IMR-90 (cell line): ENCODE data around the gene OSTC. TPM values are rescaled to one million over a fixed set of nuclear protein-coding genes. Genes with fewer than 3 reads are reported as not detected.

Source experiments
- ATAC-seq: fragments of 200-7000 bp; cut with Tn5 transposase; 2 replicates; pipeline ENCODE4 v1.9.1; 2020; ENCODE audit warnings: low read depth, mild to moderate bottlenecking, moderate library complexity
- BruUV-seq: library from RNA; stranded (reverse); fragments of 400-500 nt; replicated peaks from 2 replicates; lab custom pipeline; 2021; lab: Mats Ljungman, UMichigan
- CTCF ChIA-PET: fragments of 300-600 bp; formaldehyde crosslinking; extraction: SDS; loops from one replicate; lab custom pipeline; 2021; ENCODE audit warnings: antibody characterized with exemption; lab: Yijun Ruan, JAX
- POLR2A ChIA-PET: fragments of 300-600 bp; sonication (Branson Sonifier 250); formaldehyde crosslinking; loops from one replicate; lab custom pipeline; 2022; ENCODE audit warnings: antibody characterized with exemption; ENCODE audit not compliant: unreplicated experiment; lab: Charles Lee
- DNase-seq: peaks from one replicate; pipeline ENCODE4 v3.0.0; 2013
- H2AFZ ChIP-seq: replicated peaks from 2 replicates; pipeline ENCODE3; 2013; ENCODE audit warnings: low read length, mild to moderate bottlenecking; ENCODE audit not compliant: poor library complexity
- H2AK5ac ChIP-seq: 2 replicates; pipeline ENCODE4 v1.6.1; 2013; ENCODE audit warnings: low read depth, low read length, inconsistent platforms
- H2AK9ac ChIP-seq: replicated peaks from 2 replicates; pipeline ENCODE3; 2013; ENCODE audit warnings: mild to moderate bottlenecking, low read depth, low read length, moderate library complexity; ENCODE audit not compliant: poor library complexity
- H2BK120ac ChIP-seq: 2 replicates; pipeline ENCODE4 v1.6.1; 2013; ENCODE audit warnings: low read depth, low read length, inconsistent platforms
- H2BK15ac ChIP-seq: 3 replicates; pipeline ENCODE4 v1.6.1; 2013; ENCODE audit warnings: low read depth, low read length, inconsistent platforms
- H2BK20ac ChIP-seq: 2 replicates; pipeline ENCODE4 v1.6.1; 2013; ENCODE audit warnings: low read depth, mild to moderate bottlenecking, inconsistent platforms, low read length, moderate library complexity
- H2BK5ac ChIP-seq: 2 replicates; pipeline ENCODE4 v1.6.1; 2013; ENCODE audit warnings: mild to moderate bottlenecking, low read depth, low read length, inconsistent platforms; ENCODE audit not compliant: poor library complexity, severe bottlenecking
- H3K14ac ChIP-seq: replicated peaks from 2 replicates; pipeline ENCODE4 v1.6.1; 2013; ENCODE audit warnings: low read depth, low read length, inconsistent platforms
- H3K18ac ChIP-seq: 2 replicates; pipeline ENCODE4 v1.6.1; 2013; ENCODE audit warnings: low read depth, low read length, control low read depth
- H3K23ac ChIP-seq: 2 replicates; pipeline ENCODE4 v1.6.1; 2013; ENCODE audit warnings: low read depth, low read length, inconsistent platforms
- H3K27ac ChIP-seq: 2 replicates; pipeline ENCODE4 v1.5.1; 2013; ENCODE audit warnings: mild to moderate bottlenecking, control low read depth, low read length; ENCODE audit not compliant: insufficient read depth
- H3K27me3 ChIP-seq: 2 replicates; pipeline ENCODE4 v1.6.1; 2013; ENCODE audit warnings: low read length; ENCODE audit not compliant: control insufficient read depth, insufficient read depth
- H3K36me3 ChIP-seq: 2 replicates; pipeline ENCODE4 v1.6.1; 2013; ENCODE audit warnings: low read length, mixed read lengths; ENCODE audit not compliant: control insufficient read depth, insufficient read depth
- H3K4ac ChIP-seq: 2 replicates; pipeline ENCODE4 v1.6.1; 2013; ENCODE audit warnings: low read depth, low read length, inconsistent platforms
- H3K4me1 ChIP-seq: 2 replicates; pipeline ENCODE4 v1.6.1; 2013; ENCODE audit warnings: low read length, mixed read lengths; ENCODE audit not compliant: control insufficient read depth, insufficient read depth
- H3K4me2 ChIP-seq: 2 replicates; pipeline ENCODE4 v1.6.1; 2013; ENCODE audit warnings: low read depth, mild to moderate bottlenecking, control low read depth, low read length, moderate library complexity
- H3K4me3 ChIP-seq: 2 replicates; pipeline ENCODE4 v1.5.1; 2013; ENCODE audit warnings: low read depth, mild to moderate bottlenecking, control low read depth, low read length, moderate library complexity; ENCODE audit not compliant: insufficient read depth
- H3K56ac ChIP-seq: 2 replicates; pipeline ENCODE4 v1.6.1; 2013; ENCODE audit warnings: low read length, inconsistent platforms; ENCODE audit not compliant: insufficient read depth; ENCODE audit errors: extremely low read depth
- H3K79me1 ChIP-seq, 2 experiments: 2 replicates each; pipeline ENCODE4 v1.6.1; 2013; ENCODE audit warnings: low read length in 2 of 2, inconsistent platforms in 1 of 2, low read depth in 1 of 2
- H3K9ac ChIP-seq: 2 replicates; pipeline ENCODE4 v1.6.1; 2013; ENCODE audit warnings: low read depth, low read length, control low read depth
- H3K9me1 ChIP-seq: 2 replicates; pipeline ENCODE4 v1.6.1; 2013; ENCODE audit warnings: low read length, inconsistent platforms; ENCODE audit not compliant: insufficient read depth
- H3K9me3 ChIP-seq: 2 replicates; pipeline ENCODE4 v1.6.1; 2013; ENCODE audit warnings: low read length; ENCODE audit not compliant: control insufficient read depth, insufficient read depth
- H4K20me1 ChIP-seq: 2 replicates; pipeline ENCODE4 v1.6.1; 2013; ENCODE audit warnings: low read length, inconsistent platforms; ENCODE audit not compliant: insufficient read depth
- H4K5ac ChIP-seq: 2 replicates; pipeline ENCODE4 v1.6.1; 2013; ENCODE audit warnings: mild to moderate bottlenecking, low read depth, low read length, control low read depth
- H4K8ac ChIP-seq, 2 experiments: 2 replicates each; pipeline ENCODE4 v1.6.1; 2013; ENCODE audit warnings: low read depth in 2 of 2, low read length in 2 of 2, control low read depth in 1 of 2, inconsistent platforms in 1 of 2
- H4K91ac ChIP-seq: 2 replicates; pipeline ENCODE4 v1.6.1; 2013; ENCODE audit warnings: low read depth, low read length, inconsistent platforms; ENCODE audit not compliant: insufficient read depth
- BHLHE40 ChIP-seq: fragments of 150-350 bp; IDR thresholded peaks from 2 replicates; pipeline ENCODE4 v1.6.1; 2016; ENCODE audit warnings: mild to moderate bottlenecking, low read depth, low read length
- CEBPB ChIP-seq: IDR thresholded peaks from 2 replicates; pipeline ENCODE4 v1.6.1; 2012; ENCODE audit warnings: low read depth, low read length, improper control_type of control experiment
- CHD1 ChIP-seq: IDR thresholded peaks from 2 replicates; pipeline ENCODE4 v1.6.1; 2012; ENCODE audit warnings: low read depth, low read length, improper control_type of control experiment
- FOS ChIP-seq: fragments of 150-350 bp; IDR thresholded peaks from 2 replicates; pipeline ENCODE4 v1.6.1; 2016; ENCODE audit warnings: low read depth, low read length
- MAFK ChIP-seq: IDR thresholded peaks from 2 replicates; pipeline ENCODE4 v1.6.1; 2012; ENCODE audit warnings: low read depth, low read length, improper control_type of control experiment
- MAZ ChIP-seq: IDR thresholded peaks from 2 replicates; pipeline ENCODE4 v1.6.1; 2012; ENCODE audit warnings: low read depth, mild to moderate bottlenecking, low read length, improper control_type of control experiment, moderate library complexity, borderline replicate concordance
- MXI1 ChIP-seq: IDR thresholded peaks from 2 replicates; pipeline ENCODE4 v1.6.1; 2012; ENCODE audit warnings: low read depth, mild to moderate bottlenecking, low read length, moderate library complexity, borderline replicate concordance
- NFE2L2 ChIP-seq: fragments of 150-350 bp; IDR thresholded peaks from 2 replicates; pipeline ENCODE4 v1.6.1; 2016; ENCODE audit warnings: low read depth, mild to moderate bottlenecking, low read length
- POLR2A ChIP-seq: IDR thresholded peaks from 2 replicates; pipeline ENCODE4 v1.6.1; 2012; ENCODE audit warnings: mild to moderate bottlenecking, low read depth, low read length
- RAD21 ChIP-seq: IDR thresholded peaks from 2 replicates; pipeline ENCODE4 v1.6.1; 2012; ENCODE audit warnings: low read length, improper control_type of control experiment
- RCOR1 ChIP-seq: IDR thresholded peaks from 2 replicates; pipeline ENCODE4 v1.6.1; 2012; ENCODE audit warnings: mild to moderate bottlenecking, low read length, improper control_type of control experiment; ENCODE audit not compliant: insufficient replicate concordance
- RFX5 ChIP-seq: IDR thresholded peaks from 2 replicates; pipeline ENCODE4 v1.8.0; 2012; ENCODE audit warnings: low read depth, mild to moderate bottlenecking, low read length, moderate library complexity
- SMC3 ChIP-seq: fragments of 150-350 bp; IDR thresholded peaks from 2 replicates; pipeline ENCODE4 v1.6.1; 2016; ENCODE audit warnings: low read depth, mild to moderate bottlenecking, antibody characterized with exemption, low read length, moderate library complexity
- WGBS, 2 experiments: methylation state at CpG; one replicate each; pipeline versions ENCODE4 v1.1.5 to v1.1.7; 2013; ENCODE audit warnings: missing lambda C conversion rate in 2 of 2; ENCODE audit not compliant: insufficient read length in 1 of 2; ENCODE audit errors: extremely low coverage in 2 of 2; 5-methylcytosine and 5-hydroxymethylcytosine counted together
- dilution Hi-C: fragments of 300-500 bp; cut with HindIII; formaldehyde crosslinking; loops from one replicate; pipeline ENCODE4 v1.14.3; 2018; ENCODE audit warnings: low sequenced_read_pairs; ENCODE audit not compliant: unreplicated experiment
- in situ Hi-C: fragments of 300-500 bp; cut with MboI; formaldehyde crosslinking; loops from 3 replicates; pipeline ENCODE4 v1.14.3; 2019; ENCODE audit warnings: low sequenced_read_pairs, inconsistent platforms, mixed read lengths
- intact Hi-C: fragments of 100-400 bp; cut with micrococcal nuclease; formaldehyde crosslinking; loops from 2 replicates; pipeline ENCODE4 v1.10.0; 2022
- polyA plus RNA-seq, 3 experiments: library from polyadenylated mRNA; depleted of rRNA; stranded (reverse); fragments of >200 nt; gene quantifications; 2 replicates each; pipeline ENCODE4 v1.2.3, GENCODE V29; 2012; ENCODE audit warnings: low replicate concordance in 1 of 3
- total RNA-seq: library from RNA; depleted of rRNA; stranded (reverse); fragments of >200 nt; gene quantifications from 2 replicates; pipeline ENCODE4 v1.2.3, GENCODE V29; 2012
- TF ChIP-seq, protein P1 (sequence below): fragments of 150-350 bp; IDR thresholded peaks from 2 replicates; pipeline ENCODE4 v1.6.1; 2016; ENCODE audit warnings: low read depth, mild to moderate bottlenecking, low read length, moderate library complexity, borderline replicate concordance
- TF ChIP-seq, protein P2 (sequence below): fragments of 150-350 bp; IDR thresholded peaks from 2 replicates; pipeline ENCODE4 v1.6.1; 2017; ENCODE audit warnings: mild to moderate bottlenecking, antibody characterized with exemption, low read length, low read depth
- TF ChIP-seq, protein P3 (sequence below): conservative IDR thresholded peaks from 2 replicates; pipeline ENCODE4 v1.5.1; 2012; ENCODE audit warnings: mild to moderate bottlenecking, low read depth, low read length, improper control_type of control experiment

OSTC gene
- total and polyA plus RNA-seq, 2 of the 4 experiments (the other 2 are of a cell fraction): 173 to 13,576 TPM

DNA sequence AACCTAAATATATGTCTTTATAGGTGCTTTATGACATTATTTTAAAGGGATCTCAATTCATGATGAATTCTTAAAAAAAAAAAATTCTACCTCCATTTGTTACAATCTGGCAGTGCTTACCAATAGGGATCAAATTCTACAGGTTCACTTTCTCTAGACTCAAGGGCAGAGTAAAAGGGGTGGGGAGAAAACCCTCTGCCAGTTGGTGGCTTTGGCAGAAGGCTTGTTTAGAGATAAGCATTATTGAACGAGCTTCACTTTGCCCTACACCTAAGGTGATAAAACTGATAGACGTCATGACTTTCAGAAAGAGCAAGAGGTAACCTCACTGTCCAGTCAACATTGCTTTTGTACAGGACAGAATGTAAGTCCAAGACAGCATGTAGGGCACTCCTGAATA, 53.6 kb downstream of the OSTC start:
- H2AFZ ChIP-seq: no peak overlapping the region
- H3K23ac ChIP-seq: no peak overlapping the region
- CTCF ChIA-PET: no interaction called here

More for the DNA sequence above, 53.6 kb downstream of the OSTC start:
- H2BK15ac ChIP-seq: no peak overlapping the region
- no peak overlapping the region for H3K4ac ChIP-seq
- no peak overlapping the region for H4K5ac ChIP-seq
- no peak overlapping the region for H4K91ac ChIP-seq
- no peaks in the 10 kb centered on the region for H3K9me1 ChIP-seq
- no peak overlapping the region for H3K4me3 ChIP-seq
- H3K18ac ChIP-seq: no peak overlapping the region
- in situ Hi-C loops: no loop called here
- H3K14ac ChIP-seq: no peak overlapping the region
- BruUV-seq: no TSS peak
- H2BK20ac ChIP-seq: no peak overlapping the region
- H3K27ac ChIP-seq: no peak overlapping the region
- H3K79me1 ChIP-seq: no peaks in the 10 kb centered on the region
- DNase-seq (no peak), ATAC-seq (no peak)
- POLR2A ChIA-PET: no interaction called here
- no peak overlapping the region for H3K9ac ChIP-seq
- no peaks in the 10 kb centered on the region for H4K20me1 ChIP-seq
- H2BK5ac ChIP-seq: no peak overlapping the region
- H2BK120ac ChIP-seq: no peak overlapping the region
- H3K4me2 ChIP-seq: no peak overlapping the region
- H3K56ac ChIP-seq: no peak overlapping the region
- no peaks in the 10 kb centered on the region for H3K9me3 ChIP-seq
- intact Hi-C loops: no loop called here
- no peak overlapping the region for H2AK5ac ChIP-seq
- no peaks in the 10 kb centered on the region for H3K36me3 ChIP-seq
- no peaks in the 10 kb centered on the region for H3K4me1 ChIP-seq
- WGBS, 2 experiments: 46% methylated on average over 2 of the region's 2 CpGs; no CpG with 5 or more reads in 1 of the 2 experiments
- no peak overlapping the region for H2AK9ac ChIP-seq
- dilution Hi-C loops: no loop called here
- no peak overlapping the region for H4K8ac ChIP-seq
- TF ChIP-seq, protein P1, sequence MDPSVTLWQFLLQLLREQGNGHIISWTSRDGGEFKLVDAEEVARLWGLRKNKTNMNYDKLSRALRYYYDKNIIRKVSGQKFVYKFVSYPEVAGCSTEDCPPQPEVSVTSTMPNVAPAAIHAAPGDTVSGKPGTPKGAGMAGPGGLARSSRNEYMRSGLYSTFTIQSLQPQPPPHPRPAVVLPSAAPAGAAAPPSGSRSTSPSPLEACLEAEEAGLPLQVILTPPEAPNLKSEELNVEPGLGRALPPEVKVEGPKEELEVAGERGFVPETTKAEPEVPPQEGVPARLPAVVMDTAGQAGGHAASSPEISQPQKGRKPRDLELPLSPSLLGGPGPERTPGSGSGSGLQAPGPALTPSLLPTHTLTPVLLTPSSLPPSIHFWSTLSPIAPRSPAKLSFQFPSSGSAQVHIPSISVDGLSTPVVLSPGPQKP: no peak
- TF ChIP-seq CHD1: no peak
- TF ChIP-seq, protein P2, sequence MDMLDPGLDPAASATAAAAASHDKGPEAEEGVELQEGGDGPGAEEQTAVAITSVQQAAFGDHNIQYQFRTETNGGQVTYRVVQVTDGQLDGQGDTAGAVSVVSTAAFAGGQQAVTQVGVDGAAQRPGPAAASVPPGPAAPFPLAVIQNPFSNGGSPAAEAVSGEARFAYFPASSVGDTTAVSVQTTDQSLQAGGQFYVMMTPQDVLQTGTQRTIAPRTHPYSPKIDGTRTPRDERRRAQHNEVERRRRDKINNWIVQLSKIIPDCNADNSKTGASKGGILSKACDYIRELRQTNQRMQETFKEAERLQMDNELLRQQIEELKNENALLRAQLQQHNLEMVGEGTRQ: no peak
- TF ChIP-seq MAZ: no peak
- no peak for TF ChIP-seq POLR2A
- no peak for TF ChIP-seq NFE2L2
- no peak for TF ChIP-seq FOS
- TF ChIP-seq, protein P3, sequence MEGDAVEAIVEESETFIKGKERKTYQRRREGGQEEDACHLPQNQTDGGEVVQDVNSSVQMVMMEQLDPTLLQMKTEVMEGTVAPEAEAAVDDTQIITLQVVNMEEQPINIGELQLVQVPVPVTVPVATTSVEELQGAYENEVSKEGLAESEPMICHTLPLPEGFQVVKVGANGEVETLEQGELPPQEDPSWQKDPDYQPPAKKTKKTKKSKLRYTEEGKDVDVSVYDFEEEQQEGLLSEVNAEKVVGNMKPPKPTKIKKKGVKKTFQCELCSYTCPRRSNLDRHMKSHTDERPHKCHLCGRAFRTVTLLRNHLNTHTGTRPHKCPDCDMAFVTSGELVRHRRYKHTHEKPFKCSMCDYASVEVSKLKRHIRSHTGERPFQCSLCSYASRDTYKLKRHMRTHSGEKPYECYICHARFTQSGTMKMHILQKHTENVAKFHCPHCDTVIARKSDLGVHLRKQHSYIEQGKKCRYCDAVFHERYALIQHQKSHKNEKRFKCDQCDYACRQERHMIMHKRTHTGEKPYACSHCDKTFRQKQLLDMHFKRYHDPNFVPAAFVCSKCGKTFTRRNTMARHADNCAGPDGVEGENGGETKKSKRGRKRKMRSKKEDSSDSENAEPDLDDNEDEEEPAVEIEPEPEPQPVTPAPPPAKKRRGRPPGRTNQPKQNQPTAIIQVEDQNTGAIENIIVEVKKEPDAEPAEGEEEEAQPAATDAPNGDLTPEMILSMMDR: no peak
- TF ChIP-seq RAD21: no peak
- no peak for TF ChIP-seq BHLHE40
- TF ChIP-seq MXI1: no peak
- TF ChIP-seq RFX5: no peak
- no peak for TF ChIP-seq CEBPB
- TF ChIP-seq SMC3: no peak
- TF ChIP-seq MAFK: no peak
- TF ChIP-seq RCOR1: no peak
- H3K27me3 ChIP-seq: no peaks in the 10 kb centered on the region; the same call in 1 of the 2 replicates
